ENCODE measurements around the gene IGSF21. TPM values are rescaled to one million over a fixed set of nuclear protein-coding genes. Genes with fewer than 3 reads are reported as not detected.

The IGSF21 gene
- total RNA-seq, 1 donor from 2014 or later = 1.8 TPM

DNA sequence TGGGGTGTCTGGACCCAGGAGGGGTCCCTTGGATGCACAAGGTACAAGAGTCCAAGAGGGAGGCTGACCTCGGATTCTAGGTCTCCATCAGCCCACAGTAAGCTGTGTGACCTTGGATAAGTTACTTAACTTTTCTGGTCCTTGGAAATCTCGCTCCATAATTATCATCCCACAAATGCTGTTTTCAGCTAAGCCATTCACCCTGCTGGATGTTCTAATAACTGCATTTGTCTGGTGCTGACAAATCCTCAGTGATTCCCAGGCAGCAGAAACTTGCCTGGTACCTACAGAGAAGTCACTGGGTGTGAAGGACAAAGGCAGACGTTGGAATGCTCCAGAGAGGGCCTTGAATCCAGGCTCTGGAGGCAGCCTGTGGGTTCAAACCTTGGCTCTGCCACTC lies 89.7 kb downstream of the IGSF21 start:
- intact Hi-C loops (cut with DNase I) = no loop called here
- Histone ChIP-seq H3K9me3 (no peaks in the 10 kb centered on the region), H3K27me3 (ENCODE audit: low read depth) (peaks cover 56% of the 10 kb centered on the region), H3K4me3 (no peak overlapping the region), H3K27ac (no peak overlapping the region), H3K4me1 (no peaks in the 10 kb centered on the region), H3K36me3 (no peaks in the 10 kb centered on the region)
- DNase-seq (no peak), ATAC-seq (no peak)
- TF ChIP-seq, protein P1, sequence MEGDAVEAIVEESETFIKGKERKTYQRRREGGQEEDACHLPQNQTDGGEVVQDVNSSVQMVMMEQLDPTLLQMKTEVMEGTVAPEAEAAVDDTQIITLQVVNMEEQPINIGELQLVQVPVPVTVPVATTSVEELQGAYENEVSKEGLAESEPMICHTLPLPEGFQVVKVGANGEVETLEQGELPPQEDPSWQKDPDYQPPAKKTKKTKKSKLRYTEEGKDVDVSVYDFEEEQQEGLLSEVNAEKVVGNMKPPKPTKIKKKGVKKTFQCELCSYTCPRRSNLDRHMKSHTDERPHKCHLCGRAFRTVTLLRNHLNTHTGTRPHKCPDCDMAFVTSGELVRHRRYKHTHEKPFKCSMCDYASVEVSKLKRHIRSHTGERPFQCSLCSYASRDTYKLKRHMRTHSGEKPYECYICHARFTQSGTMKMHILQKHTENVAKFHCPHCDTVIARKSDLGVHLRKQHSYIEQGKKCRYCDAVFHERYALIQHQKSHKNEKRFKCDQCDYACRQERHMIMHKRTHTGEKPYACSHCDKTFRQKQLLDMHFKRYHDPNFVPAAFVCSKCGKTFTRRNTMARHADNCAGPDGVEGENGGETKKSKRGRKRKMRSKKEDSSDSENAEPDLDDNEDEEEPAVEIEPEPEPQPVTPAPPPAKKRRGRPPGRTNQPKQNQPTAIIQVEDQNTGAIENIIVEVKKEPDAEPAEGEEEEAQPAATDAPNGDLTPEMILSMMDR (IDR thresholded peaks at IDR 0.05) = no peak

DNA sequence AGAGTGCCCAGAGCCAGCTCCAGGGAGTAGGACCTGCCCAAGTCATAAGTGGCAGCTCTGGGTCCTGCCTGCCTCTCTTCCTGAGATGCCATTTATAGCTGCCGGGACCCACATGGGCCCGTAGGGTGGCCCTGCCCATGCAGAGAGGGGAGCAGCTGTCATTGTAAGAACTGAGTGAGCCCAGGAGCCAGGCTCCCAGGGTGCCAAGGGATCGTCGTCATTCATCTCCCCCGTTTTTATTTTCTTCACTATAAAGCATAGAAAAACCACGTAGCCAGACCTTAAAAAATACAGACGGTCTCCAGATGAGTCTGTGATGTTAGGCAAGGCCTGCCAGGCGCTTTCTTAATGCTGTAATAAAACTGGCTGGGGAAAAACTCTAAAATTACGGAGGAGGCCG lies 90.7 kb downstream of the IGSF21 start:
- H3K36me3 ChIP-seq = no peaks in the 10 kb centered on the region
- TF ChIP-seq, protein P1 (IDR thresholded peaks at IDR 0.05) = no peak
- no peak overlapping the region for H3K27ac ChIP-seq
- no peak for DNase-seq
- no peak overlapping the region for H3K4me3 ChIP-seq
- peaks cover 66% of the 10 kb centered on the region for H3K27me3 ChIP-seq (ENCODE audit: low read depth)
- no peaks in the 10 kb centered on the region for H3K4me1 ChIP-seq
- intact Hi-C loops (cut with DNase I) = no loop called here
- no peaks in the 10 kb centered on the region for H3K9me3 ChIP-seq
- no peak for ATAC-seq

DNA sequence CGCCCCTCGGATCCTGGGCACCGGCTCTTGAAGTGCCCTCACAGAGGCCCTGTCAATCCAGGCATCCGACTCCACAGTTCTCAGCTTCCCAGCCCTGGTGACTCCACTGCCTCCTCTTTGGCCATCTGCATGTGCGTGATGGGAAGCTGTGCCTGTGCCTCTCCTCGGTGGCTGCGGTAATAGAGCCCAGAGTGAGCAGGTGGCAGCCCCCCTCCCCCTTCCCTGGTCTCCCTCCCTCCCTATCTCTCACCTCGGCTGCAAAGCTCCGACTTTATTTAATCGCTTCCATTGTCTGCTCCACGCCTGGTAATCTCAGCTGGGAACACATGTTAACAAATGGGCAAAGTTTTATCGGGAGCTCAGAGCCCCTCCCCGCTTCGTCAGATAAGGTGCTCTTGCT lies 91.9 kb downstream of the IGSF21 start:
- no peak for ATAC-seq
- intact Hi-C loops (cut with DNase I) = no loop called here
- TF ChIP-seq, protein P1 (IDR thresholded peaks at IDR 0.05) = no peak
- Histone ChIP-seq H3K9me3 (no peaks in the 10 kb centered on the region), H3K27me3 (ENCODE audit: low read depth) (peaks cover 66% of the 10 kb centered on the region), H3K27ac (no peak overlapping the region), H3K4me1 (no peaks in the 10 kb centered on the region), H3K4me3 (no peak overlapping the region), H3K36me3 (no peaks in the 10 kb centered on the region)
- DNase-seq = no peak

DNA sequence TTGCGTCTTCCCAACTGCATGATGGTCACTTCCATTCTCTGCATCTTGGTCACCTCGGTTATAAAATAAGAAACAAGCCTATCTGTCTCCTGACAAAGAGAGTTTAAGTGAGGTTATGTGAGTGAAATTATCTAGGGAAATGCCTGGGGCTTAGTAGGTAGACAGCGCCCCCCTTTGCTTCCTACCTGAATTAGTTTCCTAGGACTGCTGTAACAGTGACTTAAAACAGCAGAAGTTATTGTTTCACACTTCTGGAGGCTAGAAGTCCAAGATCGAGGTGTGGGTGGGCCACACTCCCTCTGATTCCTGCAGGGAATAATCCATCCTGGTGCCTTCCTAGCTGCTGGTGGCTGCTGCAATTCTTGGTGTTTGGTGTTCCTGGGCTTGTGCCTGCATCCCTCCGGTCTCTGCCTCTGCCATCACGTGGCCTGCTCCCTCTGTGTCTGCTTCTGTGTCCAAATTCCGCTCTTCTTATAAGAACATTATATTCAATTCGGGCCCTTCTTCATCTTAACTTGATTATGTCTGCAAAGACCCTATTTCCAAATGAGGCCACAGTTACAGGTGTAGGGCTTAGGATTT lies 92.6 kb downstream of the IGSF21 start:
- DNase-seq (no peak), ATAC-seq (no peak)
- intact Hi-C loops (cut with DNase I) = no loop called here
- Histone ChIP-seq H3K4me3 (no peak overlapping the region), H3K36me3 (no peaks in the 10 kb centered on the region), H3K27me3 (ENCODE audit: low read depth) (peaks cover 66% of the 10 kb centered on the region), H3K27ac (no peak overlapping the region), H3K9me3 (no peaks in the 10 kb centered on the region), H3K4me1 (no peaks in the 10 kb centered on the region)
- TF ChIP-seq, protein P1 (IDR thresholded peaks at IDR 0.05) = no peak

DNA sequence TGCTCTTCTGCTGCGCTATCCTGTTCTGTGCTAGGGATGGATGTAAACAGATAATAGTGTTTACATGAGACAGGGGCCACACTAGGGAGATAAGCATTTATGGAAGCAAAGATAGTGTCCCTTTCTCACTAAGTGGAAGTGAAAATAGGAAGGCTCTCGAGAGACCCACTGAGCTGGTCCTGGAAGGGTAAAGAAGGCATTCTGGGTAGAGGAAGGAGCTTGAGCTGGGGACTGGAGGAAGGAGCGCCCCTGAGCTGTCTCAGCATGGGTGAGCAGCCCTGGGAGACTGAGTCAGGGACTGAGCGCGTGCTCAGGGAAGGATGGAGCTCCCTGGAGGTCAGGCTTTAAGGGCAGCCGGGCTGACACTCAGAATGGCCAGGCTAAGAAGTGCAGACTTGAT lies 93.3 kb downstream of the IGSF21 start:
- Histone ChIP-seq H3K27ac (no peak overlapping the region), H3K27me3 (ENCODE audit: low read depth) (peaks cover 66% of the 10 kb centered on the region), H3K4me1 (no peaks in the 10 kb centered on the region), H3K4me3 (no peak overlapping the region), H3K9me3 (no peaks in the 10 kb centered on the region), H3K36me3 (no peaks in the 10 kb centered on the region)
- TF ChIP-seq, protein P1 (IDR thresholded peaks at IDR 0.05) = no peak
- intact Hi-C loops (cut with DNase I) = no loop called here
- ATAC-seq (no peak), DNase-seq (no peak)
